ENCODE measurements around the gene MDP1. TPM values are rescaled to one million over a fixed set of nuclear protein-coding genes. Genes with fewer than 3 reads are reported as not detected.

Gene MDP1
- total RNA-seq, 2 donors from 2014 or later = 21.0 to 25.0 TPM

GRCh38 chr14:24171422-24172260, 44.2 kb downstream of the MDP1 start, which contains the start of gene REC8:
Gene REC8 (plus strand): TSS chr14:24172080. CDS start chr14:24172553, 473 bp downstream.
- peak; percentile 100 for DNase-seq
- Mint-ChIP-seq H3K27ac (peak within 1 kb of the TSS; percentile 89), H3K27me3 (ENCODE audit: insufficient read depth) (no peaks in the 10 kb centered on the region), H3K4me1 (no peaks in the 10 kb centered on the region), H3K36me3 (ENCODE audit: low read depth) (peaks cover 20% of the 10 kb centered on the region), H3K4me3 (peak within 1 kb of the TSS; percentile 76), H3K9me3 (no peaks in the 10 kb centered on the region)
- Histone ChIP-seq H3K4me3 (ENCODE audit: low read length) (peak within 1 kb of the TSS; percentile 85), H3K9me3 (ENCODE audit: control insufficient read depth, low read length) (no peaks in the 10 kb centered on the region), H3K27me3 (ENCODE audit: control insufficient read depth, insufficient read depth, low read length, poor library complexity, severe bottlenecking) (no peaks in the 10 kb centered on the region), H3K27ac (ENCODE audit: low read depth, low read length) (peak within 1 kb of the TSS; percentile 60), H3K4me1 (ENCODE audit: control insufficient read depth, insufficient read depth, low read length) (no peaks in the 10 kb centered on the region), H3K9ac (ENCODE audit: extremely low read depth, low read length, poor library complexity, severe bottlenecking) (peak within 1 kb of the TSS; percentile 49), H3K36me3 (ENCODE audit: control insufficient read depth, insufficient read depth, low read length) (peaks cover 1% of the 10 kb centered on the region)
- no peak for TF ChIP-seq CTCF (conservative IDR thresholded peaks at IDR 0.05)
- 22 to 34% methylated on average over 41 to 63 of the region's 63 CpGs for WGBS, 2 experiments (ENCODE audit: insufficient coverage in 1 of 2, insufficient read length in 1 of 2)

GRCh38 chr14:24167469-24168114, 48.3 kb downstream of the MDP1 start:
- DNase-seq = no peak
- 91 to 96% methylated on average over 3 of the region's 3 CpGs for WGBS, 2 experiments (ENCODE audit: insufficient coverage in 1 of 2, insufficient read length in 1 of 2)
- TF ChIP-seq CTCF (conservative IDR thresholded peaks at IDR 0.05) = no peak
- Histone ChIP-seq H3K9me3 (ENCODE audit: control insufficient read depth, low read length) (no peaks in the 10 kb centered on the region), H3K36me3 (ENCODE audit: control insufficient read depth, insufficient read depth, low read length) (peaks cover 22% of the 10 kb centered on the region), H3K4me3 (ENCODE audit: low read length) (no peak overlapping the region), H3K27me3 (ENCODE audit: control insufficient read depth, insufficient read depth, low read length, poor library complexity, severe bottlenecking) (no peaks in the 10 kb centered on the region), H3K4me1 (ENCODE audit: control insufficient read depth, insufficient read depth, low read length) (no peaks in the 10 kb centered on the region), H3K9ac (ENCODE audit: extremely low read depth, low read length, poor library complexity, severe bottlenecking) (no peak overlapping the region), H3K27ac (ENCODE audit: low read depth, low read length) (no peak overlapping the region)
- H3K4me3 Mint-ChIP-seq = no peak overlapping the region
- H3K36me3 Mint-ChIP-seq (ENCODE audit: low read depth) = peaks cover 26% of the 10 kb centered on the region
- H3K27me3 Mint-ChIP-seq (ENCODE audit: insufficient read depth) = no peaks in the 10 kb centered on the region
- no peaks in the 10 kb centered on the region for H3K4me1 Mint-ChIP-seq
- H3K9me3 Mint-ChIP-seq = no peaks in the 10 kb centered on the region
- no peak overlapping the region for H3K27ac Mint-ChIP-seq

GRCh38 chr14:24165785-24166184, 50.1 kb downstream of the MDP1 start:
- TF ChIP-seq CTCF (conservative IDR thresholded peaks at IDR 0.05) = no peak
- peaks cover 4% of the 10 kb centered on the region for H3K4me1 ChIP-seq (ENCODE audit: control insufficient read depth, insufficient read depth, low read length)
- Mint-ChIP-seq H3K27ac (no peak overlapping the region), H3K4me1 (peaks cover 9% of the 10 kb centered on the region), H3K36me3 (ENCODE audit: low read depth) (peaks cover 32% of the 10 kb centered on the region), H3K4me3 (no peak overlapping the region), H3K9me3 (no peaks in the 10 kb centered on the region), H3K27me3 (ENCODE audit: insufficient read depth) (no peaks in the 10 kb centered on the region)
- no peak overlapping the region for H3K4me3 ChIP-seq (ENCODE audit: low read length)
- no peaks in the 10 kb centered on the region for H3K27me3 ChIP-seq (ENCODE audit: control insufficient read depth, insufficient read depth, low read length, poor library complexity, severe bottlenecking)
- H3K36me3 ChIP-seq (ENCODE audit: control insufficient read depth, insufficient read depth, low read length) = peaks cover 22% of the 10 kb centered on the region
- WGBS, 2 experiments (ENCODE audit: insufficient coverage in 1 of 2, insufficient read length in 1 of 2) = 75 to 87% methylated on average over 1 to 5 of the region's 5 CpGs
- no peak for DNase-seq
- H3K9ac ChIP-seq (ENCODE audit: extremely low read depth, low read length, poor library complexity, severe bottlenecking) = no peak overlapping the region
- H3K27ac ChIP-seq (ENCODE audit: low read depth, low read length) = no peak overlapping the region
- no peaks in the 10 kb centered on the region for H3K9me3 ChIP-seq (ENCODE audit: control insufficient read depth, low read length)

All from endodermal cell (in vitro differentiated cells).